Fibroblast of lung (primary cell): ENCODE data around the gene VWA7. TPM values are rescaled to one million over a fixed set of nuclear protein-coding genes. Genes with fewer than 3 reads are reported as not detected.

Experiments used
- DNase-seq, 2 donors: peaks; one replicate each; pipeline versions ENCODE4 v3.0.0 to v3.0.0-alpha.2; 2010; ENCODE audit warnings: low read depth in 2 of 2
- H2AFZ ChIP-seq: 2 replicates; pipeline ENCODE4 v1.5.1; 2012; ENCODE audit warnings: low read length, control low read depth, inconsistent platforms
- H3K27ac ChIP-seq: 2 replicates; pipeline ENCODE4 v1.5.1; 2011; ENCODE audit warnings: low read length, control low read depth; ENCODE audit not compliant: insufficient read depth
- H3K27me3 ChIP-seq: 2 replicates; pipeline ENCODE4 v1.5.1; 2011; ENCODE audit warnings: mild to moderate bottlenecking, low read length; ENCODE audit not compliant: control insufficient read depth, insufficient read depth
- H3K36me3 ChIP-seq: 2 replicates; pipeline ENCODE4 v1.5.1; 2011; ENCODE audit warnings: low read length; ENCODE audit not compliant: control insufficient read depth, insufficient read depth
- H3K4me1 ChIP-seq: 2 replicates; pipeline ENCODE4 v1.5.1; 2011; ENCODE audit warnings: low read length; ENCODE audit not compliant: control insufficient read depth, insufficient read depth; ENCODE audit errors: extremely low read depth
- H3K4me2 ChIP-seq: 2 replicates; pipeline ENCODE4 v1.5.1; 2011; ENCODE audit warnings: low read length, control low read depth; ENCODE audit not compliant: insufficient read depth; ENCODE audit errors: extremely low read depth
- H3K4me3 ChIP-seq, 4 experiments: fragments of 200-600 bp in 1 of 4; sonication (generic) in 1 of 4; replicated peaks in 1 of 4; 2 replicates each; pipeline ENCODE4 v1.5.1; 2011 to 2016; ENCODE audit warnings: low read length in 4 of 4, low read depth in 3 of 4, mild to moderate bottlenecking in 3 of 4, control low read depth in 2 of 4, inconsistent platforms in 1 of 4, mixed read lengths in 1 of 4; ENCODE audit not compliant: insufficient read depth in 1 of 4; ENCODE audit errors: control extremely low read depth in 1 of 4
- H3K79me2 ChIP-seq: 2 replicates; pipeline ENCODE4 v1.5.1; 2012; ENCODE audit warnings: mild to moderate bottlenecking, low read length, inconsistent platforms; ENCODE audit not compliant: control insufficient read depth, insufficient read depth
- H3K9ac ChIP-seq: 2 replicates; pipeline ENCODE4 v1.5.1; 2011; ENCODE audit warnings: mild to moderate bottlenecking, low read length, control low read depth; ENCODE audit not compliant: insufficient read depth
- H3K9me3 ChIP-seq: 2 replicates; pipeline ENCODE4 v1.5.1; 2012; ENCODE audit warnings: low read depth, low read length; ENCODE audit not compliant: control insufficient read depth, insufficient read depth
- H4K20me1 ChIP-seq: 2 replicates; pipeline ENCODE4 v1.5.1; 2011; ENCODE audit warnings: low read length; ENCODE audit not compliant: control insufficient read depth, insufficient read depth; ENCODE audit errors: extremely low read depth
- CTCF ChIP-seq, 2 donors: IDR thresholded peaks in 1 of 2; conservative IDR thresholded peaks in 1 of 2; 1 replicate in 1 of 2; 2 replicates in 1 of 2; pipeline ENCODE4 v1.5.1; 2011 to 2012; ENCODE audit warnings: low read length in 2 of 2, control low read depth in 1 of 2, inconsistent platforms in 1 of 2, low read depth in 1 of 2, mild to moderate bottlenecking in 1 of 2
- EZH2 ChIP-seq: IDR thresholded peaks from 2 replicates; pipeline ENCODE4 v1.5.1; 2012; ENCODE audit warnings: low read length, control low read depth, mild to moderate bottlenecking; ENCODE audit errors: missing control alignments
- polyA plus RNA-seq, 2 donors: library from polyadenylated mRNA; depleted of rRNA in 1 of 2; stranded (reverse) in 1 of 2; unstranded in 1 of 2; fragments of >200 nt; gene quantifications; 2 replicates each; pipeline ENCODE4 v1.2.1, GENCODE V29; 2011 to 2012; ENCODE audit warnings: missing spikeins in 1 of 2
- total RNA-seq: library from RNA; depleted of rRNA; stranded (reverse); fragments of >200 nt; gene quantifications from 2 replicates; pipeline ENCODE4 v1.2.1, GENCODE V29; 2014

VWA7 gene
- total and polyA plus RNA-seq, 2 donors (not counting 1 experiment from before 2014, with no cell fraction given), result 0.16 to 0.66 TPM

- Histone ChIP-seq H3K9me3 (no peaks in the 10 kb centered on the region), H3K4me2 (no peak overlapping the region), H3K4me3 (no peak overlapping the region), H3K27ac (no peak overlapping the region), H3K36me3 (peaks cover 1% of the 10 kb centered on the region), H3K27me3 (no peaks in the 10 kb centered on the region), H3K4me1 (peaks cover 4% of the 10 kb centered on the region), H2AFZ (no peak overlapping the region), H4K20me1 (no peaks in the 10 kb centered on the region), H3K79me2 (no peaks in the 10 kb centered on the region), H3K9ac (no peak overlapping the region)
- no peak for TF ChIP-seq CTCF (conservative IDR thresholded peaks at IDR 0.05 in 1 of 2, IDR thresholded peaks at IDR 0.05 in 1 of 2; ENCODE audit: low read depth in 1 of 2, low read length in 2 of 2)
- TF ChIP-seq EZH2, result no peak
- DNase-seq, result no peak
These were observed 11.6 kb downstream of the VWA7 start for GRCh38 chr6:31765559-31765909.

GRCh38 chr6:31764198-31764597, 12.9 kb downstream of the VWA7 start:
- no peaks in the 10 kb centered on the region for H3K27me3 ChIP-seq
- H3K27ac ChIP-seq, result no peak overlapping the region
- H3K4me1 ChIP-seq, result peaks cover 4% of the 10 kb centered on the region
- peaks cover 4% of the 10 kb centered on the region for H3K36me3 ChIP-seq
- DNase-seq, result no peak
- no peak overlapping the region for H3K4me3 ChIP-seq
- H3K4me2 ChIP-seq, result no peak overlapping the region
- H3K9me3 ChIP-seq, result no peaks in the 10 kb centered on the region
- H3K9ac ChIP-seq, result no peak overlapping the region
- no peak overlapping the region for H2AFZ ChIP-seq
- H4K20me1 ChIP-seq, result no peaks in the 10 kb centered on the region
- no peaks in the 10 kb centered on the region for H3K79me2 ChIP-seq
- no peak for TF ChIP-seq CTCF (conservative IDR thresholded peaks at IDR 0.05 in 1 of 2, IDR thresholded peaks at IDR 0.05 in 1 of 2; ENCODE audit: low read depth in 1 of 2, low read length in 2 of 2)
- no peak for TF ChIP-seq EZH2

GRCh38 chr6:31763619-31763940, 13.5 kb downstream of the VWA7 start:
- TF ChIP-seq CTCF (conservative IDR thresholded peaks at IDR 0.05 in 1 of 2, IDR thresholded peaks at IDR 0.05 in 1 of 2; ENCODE audit: low read depth in 1 of 2, low read length in 2 of 2) (no peak), EZH2 (no peak)
- Histone ChIP-seq H3K4me1 (peaks cover 4% of the 10 kb centered on the region), H3K4me2 (no peak overlapping the region), H3K4me3 (no peak overlapping the region), H3K36me3 (peaks cover 5% of the 10 kb centered on the region), H3K27me3 (no peaks in the 10 kb centered on the region), H4K20me1 (no peaks in the 10 kb centered on the region), H3K79me2 (no peaks in the 10 kb centered on the region), H3K9ac (no peak overlapping the region), H3K27ac (no peak overlapping the region), H2AFZ (no peak overlapping the region), H3K9me3 (no peaks in the 10 kb centered on the region)
- peak; percentile 49 to 59 for DNase-seq
